Measurements from ENCODE around the gene ZBTB3. TPM values are rescaled to one million over a fixed set of nuclear protein-coding genes. Genes with fewer than 3 reads are reported as not detected.
"Not testable (repeated sequence)": the region's sequence is repeated elsewhere in the genome, so short reads cannot be mapped to it uniquely, and the experiment has no call there.

The ZBTB3 gene
- total RNA-seq, 1 donor from 2014 or later = 11.5 TPM

DNA sequence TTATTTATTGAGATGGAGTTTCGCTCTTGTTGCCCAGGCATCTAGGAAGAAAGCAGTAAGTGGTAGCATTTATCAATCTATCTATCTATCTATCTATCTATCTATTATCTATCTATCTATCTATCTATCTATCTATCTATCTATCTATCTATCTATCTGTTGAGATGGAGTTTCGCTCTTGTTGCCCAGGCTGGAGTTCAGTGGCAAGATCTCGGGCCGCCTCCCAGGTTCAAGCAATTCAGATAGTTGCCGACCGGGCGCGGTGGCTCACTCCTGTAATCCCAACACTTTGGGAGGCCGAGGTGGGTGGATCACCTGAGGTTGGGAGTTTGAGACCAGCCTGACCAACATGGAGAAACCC, 6.9 kb upstream of the ZBTB3 start:
- H3K36me3 ChIP-seq (ENCODE audit: control insufficient read depth in 3 of 3, insufficient read depth in 3 of 3, low read length in 3 of 3) = peaks cover 9 to 11% (median 9%) of the 10 kb centered on the region in 3 donors
- not testable (repeated sequence) for H3K9me3 ChIP-seq (ENCODE audit: control insufficient read depth in 3 of 3, low read length in 3 of 3); H3K27me3 ChIP-seq (ENCODE audit: control insufficient read depth in 3 of 3, insufficient read depth in 3 of 3, low read length in 3 of 3); H3K9ac ChIP-seq (ENCODE audit: low read depth in 1 of 3, low read length in 3 of 3); H3K27ac ChIP-seq (ENCODE audit: low read depth, low read length)
- peak overlapping the region; percentile 38 to 97 (median 94) for H3K4me3 ChIP-seq (ENCODE audit: low read length in 3 of 3)
- H3K4me1 ChIP-seq (ENCODE audit: control insufficient read depth in 3 of 3, insufficient read depth in 3 of 3, low read length in 3 of 3) = peaks cover 13 to 15% (median 13%) of the 10 kb centered on the region in 3 donors

DNA sequence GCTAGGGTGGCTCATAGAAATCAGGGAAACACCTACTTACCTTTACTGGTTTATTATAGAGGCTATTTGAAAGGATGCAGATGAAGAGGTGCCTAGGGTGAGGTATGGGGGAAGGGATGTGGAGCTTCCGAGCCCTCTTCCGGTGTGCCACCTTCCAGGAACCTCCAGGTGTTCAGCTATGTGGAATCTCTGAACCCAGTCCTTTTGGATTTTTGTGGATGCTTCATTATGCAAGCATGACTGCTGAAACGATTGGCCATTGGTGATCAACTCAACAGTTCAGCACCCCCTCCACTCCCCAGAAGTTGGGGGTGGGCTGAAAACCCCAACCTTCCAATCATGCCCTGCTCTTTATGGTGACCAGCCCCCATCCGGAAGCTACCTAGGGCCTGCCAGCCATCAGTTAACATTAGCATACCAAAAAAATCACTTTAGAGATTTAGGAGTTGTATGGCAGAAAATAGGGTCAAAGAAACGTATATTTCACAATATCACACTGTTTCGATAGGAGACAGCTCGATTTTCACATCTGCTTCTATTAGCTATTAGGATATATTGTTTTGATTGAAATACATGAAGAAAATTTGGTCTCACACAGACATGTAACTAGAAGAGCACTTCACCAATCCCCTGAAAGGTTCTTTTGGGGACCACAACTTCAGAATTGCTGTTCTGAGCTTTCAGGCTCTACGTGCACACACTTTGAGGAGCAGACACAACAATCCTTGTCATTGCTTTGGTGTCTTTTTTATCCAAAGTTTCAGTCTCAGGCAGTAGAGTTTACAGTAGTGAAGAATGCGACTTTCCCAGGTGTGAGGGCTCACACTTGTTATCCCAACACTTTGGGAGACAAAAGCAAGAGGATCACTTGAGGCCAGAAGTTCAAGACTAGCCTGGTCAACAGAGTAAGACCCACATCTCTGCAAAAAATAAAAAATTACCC, 4.2 kb upstream of the ZBTB3 start:
- no peaks in the 10 kb centered on the region for H3K9me3 ChIP-seq (ENCODE audit: control insufficient read depth in 3 of 3, low read length in 3 of 3)
- H3K36me3 ChIP-seq (ENCODE audit: control insufficient read depth in 3 of 3, insufficient read depth in 3 of 3, low read length in 3 of 3) = peaks cover 5 to 8% (median 5%) of the 10 kb centered on the region in 3 donors
- no peak overlapping the region for H3K9ac ChIP-seq (ENCODE audit: low read depth in 1 of 3, low read length in 3 of 3)
- H3K4me3 ChIP-seq (ENCODE audit: low read length in 3 of 3) = no peak overlapping the region
- H3K27me3 ChIP-seq (ENCODE audit: control insufficient read depth in 3 of 3, insufficient read depth in 3 of 3, low read length in 3 of 3) = no peaks in the 10 kb centered on the region
- H3K4me1 ChIP-seq (ENCODE audit: control insufficient read depth in 3 of 3, insufficient read depth in 3 of 3, low read length in 3 of 3) = peaks cover 18 to 30% (median 22%) of the 10 kb centered on the region in 3 donors
- no peak overlapping the region for H3K27ac ChIP-seq (ENCODE audit: low read depth, low read length)

- H3K4me1 ChIP-seq (ENCODE audit: control insufficient read depth in 3 of 3, insufficient read depth in 3 of 3, low read length in 3 of 3) = peaks cover 15 to 24% (median 17%) of the 10 kb centered on the region in 3 donors
- H3K9ac ChIP-seq (ENCODE audit: low read depth in 1 of 3, low read length in 3 of 3) = no peak overlapping the region
Observed at GRCh38 chr11:62755086-62755615, 1.2 kb upstream of the ZBTB3 start.

DNA sequence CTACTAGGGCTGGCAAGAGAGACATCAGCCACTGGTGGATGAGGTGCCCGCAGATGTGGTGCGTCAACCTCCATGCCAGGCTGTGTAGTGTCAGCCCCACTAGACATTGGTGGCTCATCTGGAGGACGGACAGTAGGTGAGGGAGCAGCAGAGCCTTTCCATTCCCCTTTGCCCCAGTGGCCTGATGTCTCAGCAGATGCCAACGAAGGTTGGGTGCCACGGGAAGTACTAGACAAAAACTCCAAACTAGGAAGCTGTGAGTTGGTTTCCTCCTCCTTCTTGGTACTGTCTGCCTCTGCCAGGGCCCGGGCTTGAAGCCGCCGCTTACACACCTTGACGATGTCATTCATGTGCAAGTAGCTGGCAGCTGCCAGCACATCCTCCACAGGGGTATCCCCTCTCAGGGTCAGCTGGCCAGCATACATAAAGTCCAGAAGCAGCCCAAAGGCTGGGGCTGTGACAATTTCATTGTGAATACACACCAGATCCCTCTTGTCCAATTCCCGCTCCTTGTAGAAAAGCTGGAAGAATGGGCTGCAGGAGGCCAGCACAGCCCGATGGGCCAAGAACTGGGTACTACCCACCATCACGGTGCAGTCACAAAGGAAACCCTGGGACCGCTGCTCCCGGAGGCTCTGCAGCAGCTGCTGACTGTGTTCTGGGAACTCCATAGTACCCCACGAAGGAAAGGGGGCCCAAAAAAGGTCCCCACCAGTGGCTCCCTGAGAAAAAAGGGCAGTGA, 795 bp downstream of the ZBTB3 start:
- Histone ChIP-seq H3K9ac (ENCODE audit: low read depth in 1 of 3, low read length in 3 of 3) (peak overlapping the region; percentile 34 to 99 (median 93)), H3K9me3 (ENCODE audit: control insufficient read depth in 3 of 3, low read length in 3 of 3) (no peaks in the 10 kb centered on the region), H3K27me3 (ENCODE audit: control insufficient read depth in 3 of 3, insufficient read depth in 3 of 3, low read length in 3 of 3) (no peaks in the 10 kb centered on the region), H3K4me1 (ENCODE audit: control insufficient read depth in 3 of 3, insufficient read depth in 3 of 3, low read length in 3 of 3) (peaks cover 15 to 24% (median 17%) of the 10 kb centered on the region in 3 donors), H3K4me3 (ENCODE audit: low read length in 3 of 3) (peak overlapping the region; percentile 93 to 99 (median 95)), H3K27ac (ENCODE audit: low read depth, low read length) (peak overlapping the region; percentile 89), H3K36me3 (ENCODE audit: control insufficient read depth in 3 of 3, insufficient read depth in 3 of 3, low read length in 3 of 3) (peaks cover 9 to 14% (median 13%) of the 10 kb centered on the region in 3 donors)

More at GRCh38 chr11:62755086-62755615, 1.2 kb upstream of the ZBTB3 start:
- H3K36me3 ChIP-seq (ENCODE audit: control insufficient read depth in 3 of 3, insufficient read depth in 3 of 3, low read length in 3 of 3) = peaks cover 9 to 14% (median 13%) of the 10 kb centered on the region in 3 donors
- H3K4me3 ChIP-seq (ENCODE audit: low read length in 3 of 3) = no peak overlapping the region
- H3K27me3 ChIP-seq (ENCODE audit: control insufficient read depth in 3 of 3, insufficient read depth in 3 of 3, low read length in 3 of 3) = no peaks in the 10 kb centered on the region
- H3K27ac ChIP-seq (ENCODE audit: low read depth, low read length) = no peak overlapping the region
- no peaks in the 10 kb centered on the region for H3K9me3 ChIP-seq (ENCODE audit: control insufficient read depth in 3 of 3, low read length in 3 of 3)

- Histone ChIP-seq H3K9me3 (ENCODE audit: control insufficient read depth in 3 of 3, low read length in 3 of 3) (no peaks in the 10 kb centered on the region), H3K9ac (ENCODE audit: low read depth in 1 of 3, low read length in 3 of 3) (no peak overlapping the region), H3K4me3 (ENCODE audit: low read length in 3 of 3) (no peak overlapping the region), H3K27me3 (ENCODE audit: control insufficient read depth in 3 of 3, insufficient read depth in 3 of 3, low read length in 3 of 3) (no peaks in the 10 kb centered on the region), H3K27ac (ENCODE audit: low read depth, low read length) (no peak overlapping the region), H3K4me1 (ENCODE audit: control insufficient read depth in 3 of 3, insufficient read depth in 3 of 3, low read length in 3 of 3) (peaks cover 15 to 24% (median 17%) of the 10 kb centered on the region in 3 donors), H3K36me3 (ENCODE audit: control insufficient read depth in 3 of 3, insufficient read depth in 3 of 3, low read length in 3 of 3) (peaks cover 9 to 14% (median 13%) of the 10 kb centered on the region in 3 donors)
Observed at GRCh38 chr11:62752177-62752785, 1.7 kb downstream of the ZBTB3 start.

DNA sequence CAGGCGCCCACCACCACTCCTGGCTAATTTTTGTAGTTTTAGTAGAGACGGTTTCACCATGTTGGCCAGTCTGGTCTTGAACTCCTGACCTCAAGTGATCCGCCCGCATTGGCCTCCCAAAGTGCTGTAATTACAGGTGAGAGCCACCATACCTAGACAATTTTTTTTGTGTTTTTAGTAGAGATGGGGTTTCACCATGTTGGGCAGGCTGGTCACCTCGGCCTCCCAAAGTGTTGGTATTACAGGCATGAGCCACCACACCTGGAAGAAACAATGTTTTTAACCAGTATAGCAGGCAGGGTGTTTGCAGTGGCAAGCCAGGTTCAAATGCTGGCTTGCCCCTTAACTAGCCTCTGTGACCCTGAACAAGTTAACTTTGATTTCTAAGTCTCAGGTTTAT, 4.0 kb downstream of the ZBTB3 start:
- H3K9ac ChIP-seq (ENCODE audit: low read depth in 1 of 3, low read length in 3 of 3); H3K4me3 ChIP-seq (ENCODE audit: low read length in 3 of 3); H3K27ac ChIP-seq (ENCODE audit: low read depth, low read length); H3K27me3 ChIP-seq (ENCODE audit: control insufficient read depth in 3 of 3, insufficient read depth in 3 of 3, low read length in 3 of 3); H3K9me3 ChIP-seq (ENCODE audit: control insufficient read depth in 3 of 3, low read length in 3 of 3): not testable (repeated sequence)
- Histone ChIP-seq H3K4me1 (ENCODE audit: control insufficient read depth in 3 of 3, insufficient read depth in 3 of 3, low read length in 3 of 3) (peaks cover 15 to 24% (median 17%) of the 10 kb centered on the region in 3 donors), H3K36me3 (ENCODE audit: control insufficient read depth in 3 of 3, insufficient read depth in 3 of 3, low read length in 3 of 3) (peaks cover 9 to 14% (median 13%) of the 10 kb centered on the region in 3 donors)

- peaks cover 6 to 7% (median 7%) of the 10 kb centered on the region in 3 donors for H3K36me3 ChIP-seq (ENCODE audit: control insufficient read depth in 3 of 3, insufficient read depth in 3 of 3, low read length in 3 of 3)
- H3K4me3 ChIP-seq (ENCODE audit: low read length in 3 of 3) = no peak overlapping the region
- no peaks in the 10 kb centered on the region for H3K9me3 ChIP-seq (ENCODE audit: control insufficient read depth in 3 of 3, low read length in 3 of 3)
- H3K4me1 ChIP-seq (ENCODE audit: control insufficient read depth in 3 of 3, insufficient read depth in 3 of 3, low read length in 3 of 3) = peaks cover 4 to 5% (median 4%) of the 10 kb centered on the region in 3 donors
- H3K27me3 ChIP-seq (ENCODE audit: control insufficient read depth in 3 of 3, insufficient read depth in 3 of 3, low read length in 3 of 3) = no peaks in the 10 kb centered on the region
- H3K27ac ChIP-seq (ENCODE audit: low read depth, low read length) = no peak overlapping the region
- H3K9ac ChIP-seq (ENCODE audit: low read depth in 1 of 3, low read length in 3 of 3) = peak overlapping the region in 1 of 3 donors; percentile 16
Observed at GRCh38 chr11:62747475-62748160, 6.3 kb downstream of the ZBTB3 start.

GRCh38 chr11:62737196-62737595, 16.8 kb downstream of the ZBTB3 start:
- Histone ChIP-seq H3K4me3 (ENCODE audit: low read length in 3 of 3) (no peak overlapping the region), H3K27ac (ENCODE audit: low read depth, low read length) (no peak overlapping the region), H3K4me1 (ENCODE audit: control insufficient read depth in 3 of 3, insufficient read depth in 3 of 3, low read length in 3 of 3) (peaks cover 0 to 2% (median 0%) of the 10 kb centered on the region in 3 donors), H3K36me3 (ENCODE audit: control insufficient read depth in 3 of 3, insufficient read depth in 3 of 3, low read length in 3 of 3) (peaks cover 22 to 30% (median 27%) of the 10 kb centered on the region in 3 donors), H3K9ac (ENCODE audit: low read depth in 1 of 3, low read length in 3 of 3) (no peak overlapping the region), H3K9me3 (ENCODE audit: control insufficient read depth in 3 of 3, low read length in 3 of 3) (no peaks in the 10 kb centered on the region), H3K27me3 (ENCODE audit: control insufficient read depth in 3 of 3, insufficient read depth in 3 of 3, low read length in 3 of 3) (no peaks in the 10 kb centered on the region)

DNA sequence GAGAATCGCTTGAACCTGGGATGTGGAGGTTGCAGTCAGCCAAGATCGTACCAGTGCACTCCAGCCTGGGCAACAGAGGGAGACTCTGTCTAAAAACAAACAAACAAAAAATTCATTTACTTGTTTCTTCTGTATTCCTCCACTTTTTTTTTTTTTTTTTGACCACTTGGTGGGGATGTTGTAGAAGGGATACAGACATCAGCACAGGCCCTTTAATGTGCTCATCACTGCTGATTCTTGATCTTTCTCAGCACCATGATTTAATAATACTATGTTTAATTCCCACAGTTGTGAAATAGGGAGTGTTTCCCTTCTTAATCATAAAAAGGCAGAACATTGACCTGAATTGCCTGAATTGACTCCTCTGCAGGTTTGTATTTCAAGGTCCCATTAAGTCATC, 21.1 kb downstream of the ZBTB3 start:
- Histone ChIP-seq H3K9ac (ENCODE audit: low read depth in 1 of 3, low read length in 3 of 3) (peak overlapping the region in 1 of 3 donors; percentile 18), H3K36me3 (ENCODE audit: control insufficient read depth in 3 of 3, insufficient read depth in 3 of 3, low read length in 3 of 3) (peaks cover 14 to 20% (median 19%) of the 10 kb centered on the region in 3 donors), H3K27ac (ENCODE audit: low read depth, low read length) (no peak overlapping the region), H3K27me3 (ENCODE audit: control insufficient read depth in 3 of 3, insufficient read depth in 3 of 3, low read length in 3 of 3) (no peaks in the 10 kb centered on the region), H3K9me3 (ENCODE audit: control insufficient read depth in 3 of 3, low read length in 3 of 3) (no peaks in the 10 kb centered on the region), H3K4me1 (ENCODE audit: control insufficient read depth in 3 of 3, insufficient read depth in 3 of 3, low read length in 3 of 3) (peaks cover 9 to 27% (median 15%) of the 10 kb centered on the region in 3 donors), H3K4me3 (ENCODE audit: low read length in 3 of 3) (no peak overlapping the region)
